Hypothalamus (tissue), 51 donors: ENCODE results near the gene ST8SIA2.

Source experiments
- DNase-seq, 51 donors: peaks; one replicate each; lab custom pipeline; 2025; lab: John Stamatoyannopoulos, UW

Gene ST8SIA2, protein sequence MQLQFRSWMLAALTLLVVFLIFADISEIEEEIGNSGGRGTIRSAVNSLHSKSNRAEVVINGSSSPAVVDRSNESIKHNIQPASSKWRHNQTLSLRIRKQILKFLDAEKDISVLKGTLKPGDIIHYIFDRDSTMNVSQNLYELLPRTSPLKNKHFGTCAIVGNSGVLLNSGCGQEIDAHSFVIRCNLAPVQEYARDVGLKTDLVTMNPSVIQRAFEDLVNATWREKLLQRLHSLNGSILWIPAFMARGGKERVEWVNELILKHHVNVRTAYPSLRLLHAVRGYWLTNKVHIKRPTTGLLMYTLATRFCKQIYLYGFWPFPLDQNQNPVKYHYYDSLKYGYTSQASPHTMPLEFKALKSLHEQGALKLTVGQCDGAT

DNA sequence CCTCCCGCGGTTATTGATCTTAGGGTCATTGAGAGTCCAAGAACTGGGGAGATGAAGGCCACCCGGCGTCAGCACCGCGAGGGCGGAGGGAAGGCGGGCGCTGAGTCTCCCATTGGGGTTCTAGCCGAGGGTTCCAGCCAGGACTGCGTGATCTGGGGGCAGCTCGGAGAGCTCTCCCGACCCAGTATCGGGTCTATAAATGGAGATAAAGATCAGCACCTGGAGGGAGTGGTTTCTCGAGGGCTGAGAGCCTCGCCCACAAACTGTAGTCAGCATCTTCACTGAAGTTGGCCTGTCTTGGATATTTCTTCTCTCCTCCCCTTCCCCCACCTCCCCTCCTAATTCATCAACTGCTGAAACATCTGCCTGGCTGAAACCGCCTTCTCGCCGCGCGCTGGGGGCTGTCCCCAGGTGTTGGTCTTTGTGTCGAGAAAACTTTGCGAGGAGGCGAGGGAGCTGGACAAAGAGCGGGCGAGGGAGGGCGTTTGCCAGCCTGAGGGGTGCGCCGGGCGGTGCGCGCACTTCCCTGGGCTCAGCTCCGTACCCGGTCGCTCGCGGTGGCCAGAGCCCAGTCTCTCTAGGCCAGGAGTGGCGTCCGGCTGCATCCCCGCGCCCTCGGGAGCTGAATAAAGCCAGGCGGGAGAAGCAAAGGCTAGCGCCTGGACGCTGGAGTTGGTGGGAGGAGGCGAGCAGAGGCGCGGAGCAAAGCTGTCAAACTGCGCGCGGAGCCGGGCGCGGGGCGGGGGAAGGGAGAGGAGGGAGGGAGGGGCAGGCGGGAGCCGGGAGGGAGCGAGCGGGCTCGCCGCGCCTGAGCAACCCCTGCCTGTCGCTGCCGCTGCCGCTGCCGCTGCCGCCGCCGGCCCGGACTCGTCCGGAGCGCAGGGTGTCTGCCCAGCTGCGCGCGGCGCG lies at the start of gene ST8SIA2:
Gene ST8SIA2, plus strand, starts transcription at position 811 of the 909 bp plus-strand sequence. CDS start 184 bp downstream, outside the sequence.
- peak in 8 of 51 donors; percentile 4 to 23 (median 11) for DNase-seq

GRCh38 chr15:92343924-92344643 lies 49.6 kb upstream of the ST8SIA2 start:
- peak in 43 of 51 donors; percentile 3 to 68 (median 20) for DNase-seq

DNA sequence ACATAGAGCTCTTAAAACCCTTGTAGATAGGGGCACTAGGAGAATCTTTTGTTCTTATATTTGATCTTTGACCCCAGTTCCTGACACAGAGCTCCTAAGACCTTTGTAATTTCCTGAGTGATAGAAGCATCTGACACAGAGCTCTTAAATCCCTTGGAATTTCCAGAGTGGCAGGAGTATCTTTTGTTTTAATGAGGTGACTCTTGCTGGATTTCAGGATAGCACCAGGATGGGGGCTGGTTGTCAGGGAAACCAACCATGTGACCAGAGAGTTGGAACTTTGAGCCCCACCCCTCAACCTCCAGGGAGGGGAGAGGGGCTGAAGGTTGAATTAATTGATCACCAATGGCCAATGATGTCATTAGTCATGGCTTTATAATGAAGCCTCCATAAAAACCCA lies 47.6 kb upstream of the ST8SIA2 start:
- DNase-seq = no peak

DNA sequence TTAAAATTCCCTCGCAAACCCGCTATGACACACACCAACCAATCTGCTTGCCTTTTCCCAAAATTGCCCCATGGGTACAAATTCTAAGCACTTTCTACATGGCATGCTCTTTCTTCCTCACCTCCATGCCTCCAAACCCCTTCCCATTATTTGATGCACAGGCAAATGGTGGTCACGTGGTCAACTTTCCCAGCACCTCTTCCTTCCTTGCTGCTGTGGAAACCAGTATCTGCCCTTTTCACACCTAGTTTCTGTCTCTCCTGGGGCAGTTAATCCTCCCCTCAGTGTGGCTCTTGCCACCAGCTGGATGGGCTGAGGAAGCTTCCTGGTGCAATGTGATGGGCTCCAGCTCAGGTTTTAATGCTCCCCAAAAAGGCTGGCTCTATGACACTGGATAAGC lies 38.4 kb upstream of the ST8SIA2 start:
- no peak for DNase-seq

GRCh38 chr15:92361321-92362000 lies 32.2 kb upstream of the ST8SIA2 start:
- no peak for DNase-seq

DNA sequence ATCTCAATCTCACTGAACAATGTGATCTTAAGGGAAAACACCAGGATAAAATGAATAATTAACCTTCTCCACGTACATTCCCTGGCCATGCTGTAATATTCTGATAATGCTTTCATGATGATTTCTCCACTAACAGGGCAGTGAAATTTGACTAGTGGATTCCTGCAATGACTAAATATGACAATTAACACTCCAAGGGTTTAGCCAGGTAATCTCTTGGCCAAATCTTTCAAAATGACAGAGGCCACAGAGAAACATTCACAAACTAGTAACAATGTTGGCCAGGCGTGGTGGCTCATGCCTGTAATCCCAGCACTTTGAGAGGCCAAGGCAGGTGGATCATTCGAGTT lies 31.7 kb upstream of the ST8SIA2 start:
- DNase-seq = no peak

- DNase-seq = no peak
These were observed 28.6 kb upstream of the ST8SIA2 start for GRCh38 chr15:92365084-92365483.

DNA sequence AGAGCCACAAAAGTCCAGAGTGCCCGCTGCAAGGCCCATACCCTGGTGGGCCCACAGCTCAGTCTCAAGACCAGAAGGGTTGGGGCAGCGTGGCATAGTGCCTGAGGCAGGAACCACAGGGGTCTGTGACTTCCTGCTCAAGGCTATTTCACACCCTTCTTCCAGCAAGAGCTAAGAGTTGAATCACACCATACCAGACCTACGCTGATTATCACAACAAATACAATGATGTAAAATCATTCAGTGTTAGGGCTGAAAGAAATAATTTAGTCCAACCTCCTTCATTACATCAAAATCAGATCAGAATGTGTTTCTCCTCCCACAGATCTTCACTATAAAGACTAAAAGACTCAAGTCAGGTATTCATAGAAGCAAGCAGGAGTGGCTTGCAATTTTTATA lies 27.8 kb upstream of the ST8SIA2 start:
- DNase-seq = no peak

DNA sequence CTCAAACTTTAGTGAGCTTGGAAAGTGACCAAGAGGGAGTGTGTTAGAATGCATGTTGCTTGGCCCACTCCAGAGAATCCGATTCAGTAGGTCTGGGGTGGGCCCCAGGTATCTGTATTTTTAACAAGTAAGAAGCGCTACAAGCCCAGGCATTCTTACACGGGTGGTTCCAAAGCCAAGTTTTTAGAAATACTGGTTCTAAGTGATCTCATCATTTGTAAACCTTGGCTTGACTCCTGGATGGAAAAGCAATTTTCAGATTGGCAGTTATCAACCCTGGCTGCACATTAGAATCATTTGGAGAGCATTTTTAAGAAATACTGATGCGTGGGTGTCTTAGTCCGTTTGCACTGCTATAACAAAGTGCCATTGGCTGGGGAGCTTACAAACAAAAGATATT lies 27.3 kb upstream of the ST8SIA2 start:
- DNase-seq = no peak

DNA sequence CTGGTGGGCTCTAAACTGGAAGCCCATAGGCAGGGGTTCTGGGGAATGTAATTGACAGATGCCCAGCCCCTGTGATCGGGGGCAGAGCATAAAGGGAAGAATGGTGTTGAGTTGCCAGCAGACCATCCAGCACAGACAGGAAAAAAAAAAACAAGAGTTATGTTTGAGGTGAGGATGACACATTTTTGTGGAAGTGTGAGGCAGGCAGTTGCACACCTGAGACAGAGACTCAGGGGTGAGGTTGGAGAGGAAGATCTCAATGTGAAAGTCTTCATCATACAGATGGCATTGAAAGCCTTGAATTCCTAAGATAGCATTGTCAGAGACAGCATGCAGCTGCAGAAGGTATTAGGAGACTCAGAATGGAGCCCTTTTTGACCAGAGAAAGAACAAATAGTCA lies 18.6 kb upstream of the ST8SIA2 start:
- no peak for DNase-seq

DNA sequence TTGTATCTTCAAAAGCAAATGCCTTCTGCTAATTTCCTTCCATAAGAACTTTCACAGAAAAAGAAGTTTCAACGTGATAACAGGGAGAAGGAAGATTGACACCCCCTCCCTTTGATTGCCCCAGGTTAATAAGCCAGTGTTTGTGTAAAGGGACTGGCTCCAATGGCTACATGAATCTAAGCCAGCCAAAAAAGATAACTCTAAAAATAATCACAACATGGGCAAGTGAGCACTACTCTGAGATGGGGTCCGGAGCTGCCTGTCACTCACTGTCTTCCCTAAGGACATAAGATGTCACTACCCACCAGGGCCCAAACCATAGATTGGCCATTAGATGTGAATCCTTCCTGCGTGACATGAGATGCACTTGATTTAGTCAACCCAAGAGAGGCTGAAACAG lies 17.6 kb upstream of the ST8SIA2 start:
- DNase-seq = no peak

DNA sequence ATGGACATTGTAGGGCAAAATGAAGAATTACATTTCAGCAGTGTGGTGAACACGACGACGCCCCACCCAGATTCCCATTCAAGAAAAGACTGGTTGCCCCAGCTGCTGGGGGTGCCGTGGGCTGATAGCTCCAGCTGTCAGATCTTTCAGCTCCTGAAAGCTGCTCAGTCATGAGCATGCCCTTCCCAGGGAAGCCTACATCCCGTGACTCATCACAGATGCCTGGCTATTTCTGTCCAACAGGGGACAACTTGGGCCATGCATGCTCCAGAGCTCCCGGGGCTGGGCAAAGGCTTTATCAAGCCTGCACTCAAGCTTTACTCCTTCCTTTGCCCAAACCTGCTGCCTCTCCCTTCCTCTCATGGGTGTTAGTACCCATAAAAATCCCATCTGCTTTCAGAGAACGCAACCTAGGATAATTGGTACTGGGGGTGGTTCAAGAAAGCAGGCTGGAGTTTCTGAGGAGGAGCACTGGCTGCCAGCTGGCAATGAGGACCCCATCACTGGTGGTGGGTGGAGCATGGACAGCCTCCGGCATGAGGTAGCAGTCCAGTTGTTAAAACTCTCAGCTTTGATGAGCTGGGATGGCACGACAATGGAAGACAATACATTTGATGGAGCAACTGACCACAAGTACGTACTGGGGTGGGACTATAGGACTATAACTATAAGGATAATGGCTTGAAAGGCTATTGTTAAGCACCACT lies 16.4 kb upstream of the ST8SIA2 start:
- DNase-seq = peak in 1 of 51 donors; percentile 29

DNA sequence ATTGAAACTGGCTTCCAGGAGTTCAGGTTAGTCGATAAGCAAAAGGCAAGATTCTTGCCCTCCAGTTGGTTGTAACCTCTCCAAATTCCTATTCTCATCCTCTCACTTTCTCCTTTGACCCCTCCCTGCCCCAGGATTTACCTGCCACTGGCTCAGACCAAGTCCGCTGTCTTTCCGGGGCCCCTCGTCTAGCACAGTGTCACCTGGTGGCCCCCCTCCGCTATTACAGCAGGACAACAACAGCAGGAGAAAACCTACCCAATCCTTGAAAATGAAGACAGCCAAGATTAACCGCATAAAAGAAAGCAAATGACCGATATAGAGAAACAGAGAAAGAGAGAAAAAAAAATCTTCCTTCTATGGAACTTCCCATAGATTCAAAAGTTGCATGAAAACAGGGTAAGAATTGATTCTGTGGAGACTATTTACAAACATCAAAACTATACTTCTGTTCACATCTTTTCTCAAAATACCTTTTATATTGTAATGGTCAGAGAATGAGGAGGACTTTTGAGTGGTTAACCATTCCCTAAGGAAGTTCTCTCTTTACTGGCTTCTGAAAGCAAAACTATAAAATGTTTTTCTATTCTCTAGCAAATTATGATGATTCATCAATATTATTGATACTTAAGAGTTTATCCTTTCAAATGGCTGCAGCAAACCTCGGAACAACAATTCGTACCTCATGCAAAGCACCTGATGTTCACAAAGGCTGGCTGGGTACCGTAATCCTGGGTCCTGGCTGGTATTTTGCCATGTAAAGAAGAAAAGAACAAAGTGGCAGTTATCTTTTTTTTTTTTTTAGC lies 10.0 kb upstream of the ST8SIA2 start:
- no peak for DNase-seq

- DNase-seq = no peak
These were observed 9.3 kb upstream of the ST8SIA2 start for GRCh38 chr15:92384381-92384780.

- DNase-seq = no peak
These were observed 8.6 kb upstream of the ST8SIA2 start for GRCh38 chr15:92385096-92385495.

DNA sequence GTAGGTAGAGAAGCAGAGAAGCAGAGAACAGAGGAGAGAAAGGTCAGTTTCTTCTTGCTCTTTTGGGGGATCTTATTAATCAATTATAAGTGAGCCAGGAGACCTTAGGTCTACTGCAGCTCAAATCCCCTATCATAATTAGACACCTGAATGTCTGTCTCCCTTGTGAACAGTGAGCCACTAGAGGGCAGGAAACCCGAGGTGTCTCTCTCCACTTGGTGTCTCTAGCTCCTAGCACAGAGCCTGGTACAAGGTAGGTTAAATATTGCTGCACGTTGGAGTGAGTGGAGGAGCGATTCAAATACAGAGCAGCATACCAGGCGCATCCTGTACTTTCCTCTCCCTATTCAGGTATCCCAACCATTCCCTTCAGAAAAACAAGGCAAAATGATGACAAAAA lies 2.0 kb upstream of the ST8SIA2 start:
- DNase-seq = peak in 2 of 51 donors; percentile 10 to 15

DNA sequence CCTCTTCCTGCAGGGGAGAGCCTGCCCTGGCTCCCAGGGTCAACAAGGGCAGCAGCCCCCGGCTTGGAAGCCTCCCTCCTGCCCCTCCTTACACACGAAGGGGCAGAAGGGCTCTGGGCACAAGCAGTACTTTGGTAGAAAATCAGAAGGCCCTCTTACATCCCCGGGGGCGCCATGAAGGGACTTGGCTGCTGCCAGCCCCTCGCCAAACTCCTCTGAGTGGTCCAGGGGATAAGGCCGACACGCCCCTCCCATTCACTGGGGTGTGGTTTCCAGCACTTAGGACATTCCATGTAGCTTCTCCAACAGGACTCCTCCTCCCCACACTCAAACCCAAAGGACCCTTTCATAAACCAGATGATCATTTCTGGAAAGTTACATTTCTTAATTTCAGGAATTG lies 1.2 kb upstream of the ST8SIA2 start:
- DNase-seq = no peak

DNA sequence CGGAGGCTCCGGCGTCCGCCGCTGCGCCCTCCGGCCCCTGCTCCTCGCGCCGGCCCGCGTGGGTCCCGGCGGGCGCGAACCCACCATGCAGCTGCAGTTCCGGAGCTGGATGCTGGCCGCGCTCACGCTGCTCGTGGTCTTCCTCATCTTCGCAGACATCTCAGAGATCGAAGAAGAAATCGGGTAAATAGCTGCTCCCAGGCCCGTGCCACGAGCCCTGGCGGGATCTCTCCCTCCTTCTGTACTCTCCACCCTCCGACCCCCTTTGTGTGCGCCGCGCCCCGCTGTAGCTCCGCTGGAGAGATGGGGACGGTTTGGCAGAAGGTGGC lies 263 bp downstream of the ST8SIA2 start:
- DNase-seq = no peak
